Caco-2 (cell line): Measurements from ENCODE around the gene PM20D1. TPM values are rescaled to one million over a fixed set of nuclear protein-coding genes. Genes with fewer than 3 reads are reported as not detected.

Experiments used
- BruUV-seq: library from RNA; stranded (reverse); fragments of 400-500 nt; replicated peaks from 2 replicates; lab custom pipeline; 2021; lab: Mats Ljungman, UMichigan
- CTCF ChIA-PET: fragments of 300-600 bp; sonication (Branson Sonifier 250); formaldehyde crosslinking; loops from one replicate; lab custom pipeline; 2022; ENCODE audit warnings: antibody characterized with exemption; lab: Charles Lee
- POLR2A ChIA-PET: fragments of 300-600 bp; sonication (Branson Sonifier 250); formaldehyde crosslinking; loops from one replicate; lab custom pipeline; 2022; ENCODE audit warnings: antibody characterized with exemption; lab: Charles Lee
- DNase-seq, 2 experiments: peaks; one replicate each; pipeline versions ENCODE4 v3.0.0 to v3.0.0-alpha.2; 2020 to 2022
- H3K27me3 ChIP-seq: replicated peaks from 2 replicates; pipeline ENCODE4 v1.6.0; 2011; ENCODE audit warnings: low read length; ENCODE audit not compliant: control insufficient read depth, insufficient read depth
- H3K36me3 ChIP-seq: 2 replicates; pipeline ENCODE4 v1.5.1; 2011; ENCODE audit warnings: low read length; ENCODE audit not compliant: control insufficient read depth, insufficient read depth
- H3K4me1 ChIP-seq: fragments of 250-450 bp; sonication (Bioruptor Pico); 2 replicates; pipeline ENCODE4 v1.5.1; 2020; ENCODE audit warnings: mild to moderate bottlenecking
- H3K4me3 ChIP-seq: 2 replicates; pipeline ENCODE4 v1.5.1; 2011; ENCODE audit warnings: low read depth, mild to moderate bottlenecking, control low read depth, low read length
- H3K9me3 ChIP-seq: fragments of 250-450 bp; sonication (Bioruptor Pico); 2 replicates; pipeline ENCODE4 v1.5.1; 2020; ENCODE audit warnings: mild to moderate bottlenecking, moderate library complexity
- H3K27ac Mint-ChIP-seq: one replicate; pipeline ENCODE4 v1.8.0; 2022; ENCODE audit warnings: mixed read lengths; ENCODE audit not compliant: unreplicated experiment
- H3K27me3 Mint-ChIP-seq: one replicate; pipeline ENCODE4 v1.8.0; 2022; ENCODE audit warnings: mixed read lengths; ENCODE audit not compliant: insufficient read depth, unreplicated experiment
- H3K36me3 Mint-ChIP-seq: one replicate; pipeline ENCODE4 v1.8.0; 2022; ENCODE audit warnings: mild to moderate bottlenecking, mixed read lengths; ENCODE audit not compliant: insufficient read depth, unreplicated experiment
- H3K4me1 Mint-ChIP-seq: one replicate; pipeline ENCODE4 v1.8.0; 2022; ENCODE audit warnings: low read depth, mixed read lengths; ENCODE audit not compliant: unreplicated experiment
- H3K4me3 Mint-ChIP-seq: one replicate; pipeline ENCODE4 v1.8.0; 2022; ENCODE audit warnings: mild to moderate bottlenecking, moderate library complexity, mixed read lengths; ENCODE audit not compliant: unreplicated experiment
- H3K9me3 Mint-ChIP-seq: one replicate; pipeline ENCODE4 v1.8.0; 2022; ENCODE audit warnings: mixed read lengths; ENCODE audit not compliant: unreplicated experiment
- intact Hi-C: fragments of 100-400 bp; cut with micrococcal nuclease; formaldehyde crosslinking; loops from one replicate; pipeline ENCODE4 v1.10.0; 2022; ENCODE audit not compliant: unreplicated experiment
- total RNA-seq: library from RNA; stranded (reverse); gene quantifications from 2 replicates; pipeline ENCODE4 v1.2.3, GENCODE V29; 2022
- TF ChIP-seq, protein P1 (sequence below), 2 experiments: fragments of 200-600 bp in 1 of 2; IDR thresholded peaks; 1 replicate in 1 of 2; 2 replicates in 1 of 2; pipeline versions ENCODE4 v1.5.1 to v1.8.0; 2011 to 2022; ENCODE audit warnings: antibody characterized with exemption in 1 of 2, control low read depth in 1 of 2, inconsistent platforms in 1 of 2, low read depth in 1 of 2, low read length in 1 of 2, mild to moderate bottlenecking in 1 of 2, moderate library complexity in 1 of 2; ENCODE audit not compliant: insufficient read depth in 1 of 2, severe bottlenecking in 1 of 2, unreplicated experiment in 1 of 2

The PM20D1 gene
- total RNA-seq, 1 experiment from 2014 or later: not detected

DNA sequence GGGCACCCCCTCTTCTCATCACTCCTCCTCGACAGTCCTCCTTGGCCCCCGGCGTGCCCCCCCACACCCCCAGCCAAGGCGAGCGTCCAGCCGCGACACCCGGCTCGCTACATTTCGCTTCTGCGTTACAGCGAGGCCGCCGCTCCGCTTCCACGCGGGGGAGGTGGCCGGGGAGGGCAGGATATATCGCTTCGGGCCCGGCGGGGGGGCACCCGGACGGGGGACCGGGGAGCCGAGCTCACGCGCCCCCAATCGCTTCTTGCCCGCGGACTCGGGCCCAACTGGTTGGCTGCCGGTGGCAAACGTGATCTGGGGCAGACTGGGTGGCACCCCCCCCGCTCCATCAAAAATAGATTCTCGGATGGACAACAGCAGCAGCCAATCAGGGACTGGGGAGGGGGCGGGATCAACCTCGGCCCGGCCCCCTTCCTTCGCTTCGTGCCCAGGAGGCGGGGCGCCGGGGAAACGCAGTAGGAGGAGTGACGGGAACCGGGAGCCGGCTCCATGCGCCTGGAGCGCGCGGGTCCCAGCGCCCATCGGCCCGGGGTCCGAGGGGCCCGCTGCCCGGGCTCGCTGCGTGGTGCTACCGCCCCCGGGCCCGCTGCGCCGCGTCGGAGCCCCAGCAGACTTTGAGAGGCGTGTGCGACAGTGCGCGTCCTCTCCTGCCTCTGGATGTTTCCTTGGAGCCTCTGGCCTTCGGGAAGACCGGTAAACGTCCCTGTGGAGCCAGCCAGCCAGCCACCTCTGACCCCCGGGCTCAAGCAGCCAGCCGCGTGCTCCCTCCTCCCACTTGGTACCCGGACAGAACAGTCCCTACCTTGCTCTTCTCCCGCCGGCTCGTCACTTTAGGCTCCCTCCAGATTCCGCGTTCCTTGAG, 36.8 kb downstream of the PM20D1 start, which contains the start of gene SLC41A1:
Gene SLC41A1, minus strand, starts transcription at position 321 of the 877 bp plus-strand sequence. CDS start 2,757 bp downstream, outside the sequence.
- TF ChIP-seq, protein P1, sequence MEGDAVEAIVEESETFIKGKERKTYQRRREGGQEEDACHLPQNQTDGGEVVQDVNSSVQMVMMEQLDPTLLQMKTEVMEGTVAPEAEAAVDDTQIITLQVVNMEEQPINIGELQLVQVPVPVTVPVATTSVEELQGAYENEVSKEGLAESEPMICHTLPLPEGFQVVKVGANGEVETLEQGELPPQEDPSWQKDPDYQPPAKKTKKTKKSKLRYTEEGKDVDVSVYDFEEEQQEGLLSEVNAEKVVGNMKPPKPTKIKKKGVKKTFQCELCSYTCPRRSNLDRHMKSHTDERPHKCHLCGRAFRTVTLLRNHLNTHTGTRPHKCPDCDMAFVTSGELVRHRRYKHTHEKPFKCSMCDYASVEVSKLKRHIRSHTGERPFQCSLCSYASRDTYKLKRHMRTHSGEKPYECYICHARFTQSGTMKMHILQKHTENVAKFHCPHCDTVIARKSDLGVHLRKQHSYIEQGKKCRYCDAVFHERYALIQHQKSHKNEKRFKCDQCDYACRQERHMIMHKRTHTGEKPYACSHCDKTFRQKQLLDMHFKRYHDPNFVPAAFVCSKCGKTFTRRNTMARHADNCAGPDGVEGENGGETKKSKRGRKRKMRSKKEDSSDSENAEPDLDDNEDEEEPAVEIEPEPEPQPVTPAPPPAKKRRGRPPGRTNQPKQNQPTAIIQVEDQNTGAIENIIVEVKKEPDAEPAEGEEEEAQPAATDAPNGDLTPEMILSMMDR (IDR thresholded peaks at IDR 0.05; ENCODE audit: insufficient read depth in 1 of 2, low read depth in 1 of 2, low read length in 1 of 2, severe bottlenecking in 1 of 2, unreplicated experiment in 1 of 2): no peak
- no TSS peak for BruUV-seq
- Histone ChIP-seq H3K36me3 (no peaks in the 10 kb centered on the region), H3K4me1 (peaks cover 5% of the 10 kb centered on the region; the same call in 1 of the 2 replicates), H3K27me3 (no peaks in the 10 kb centered on the region), H3K9me3 (no peaks in the 10 kb centered on the region), H3K4me3 (peak within 1 kb of the TSS; percentile 81)
- peak within 1 kb of the TSS; percentile 76 for H3K27ac Mint-ChIP-seq
- H3K4me1 Mint-ChIP-seq: peaks cover 15% of the 10 kb centered on the region
- peak; percentile 87 to 89 for DNase-seq
- H3K27me3 Mint-ChIP-seq: no peaks in the 10 kb centered on the region
- intact Hi-C loops: loop anchor here (5.0 kb wide), 1 partner anchor 94 kb away; no protein-coding TSS in a partner anchor
- H3K4me3 Mint-ChIP-seq: peak within 1 kb of the TSS; percentile 95
- H3K9me3 Mint-ChIP-seq: no peaks in the 10 kb centered on the region
- ChIA-PET CTCF (interaction anchor here (0.7 kb wide), 1 partner anchor 106 kb away, joined by 3 read pairs; no protein-coding TSS in a partner anchor), POLR2A (interaction anchor here (0.6 kb wide), 1 partner anchor 64 kb away, joined by 3 read pairs; no protein-coding TSS in a partner anchor)
- peaks cover 9% of the 10 kb centered on the region for H3K36me3 Mint-ChIP-seq

DNA sequence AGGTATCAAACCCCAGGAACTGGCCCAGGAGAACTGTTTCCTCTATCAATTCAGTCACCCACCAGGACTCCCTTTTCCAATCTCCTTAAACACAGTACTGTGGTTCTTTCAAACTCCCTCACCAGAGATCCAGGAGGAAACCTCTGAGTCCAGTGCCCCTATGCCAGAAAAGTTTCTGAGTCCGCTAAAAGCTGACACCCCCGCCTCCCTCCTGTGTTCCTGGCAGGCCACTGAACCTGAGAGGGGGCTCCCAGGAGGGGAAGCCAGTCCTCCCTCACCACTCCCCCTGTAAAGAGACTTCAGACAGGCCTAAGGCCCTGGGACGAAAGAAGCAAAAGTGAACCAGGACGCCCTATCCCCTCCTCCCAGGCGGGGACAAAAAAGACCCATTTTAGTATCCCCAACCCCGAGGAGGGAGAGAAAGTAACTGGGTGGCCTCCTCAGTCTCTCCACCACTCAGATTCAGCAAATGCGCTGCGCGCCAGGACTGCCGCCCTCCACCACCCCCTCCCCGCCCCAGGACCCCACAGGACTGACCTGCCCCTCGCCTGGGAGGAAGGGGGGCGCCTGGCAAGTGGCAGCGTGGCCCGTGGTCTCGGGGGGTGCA, 37.6 kb downstream of the PM20D1 start:
- Mint-ChIP-seq H3K4me1 (peaks cover 15% of the 10 kb centered on the region), H3K27ac (no peak overlapping the region), H3K36me3 (peaks cover 9% of the 10 kb centered on the region), H3K27me3 (no peaks in the 10 kb centered on the region), H3K9me3 (no peaks in the 10 kb centered on the region), H3K4me3 (peak overlapping the region; percentile 95)
- Histone ChIP-seq H3K36me3 (no peaks in the 10 kb centered on the region), H3K4me3 (peak overlapping the region; percentile 81), H3K9me3 (no peaks in the 10 kb centered on the region), H3K27me3 (no peaks in the 10 kb centered on the region), H3K4me1 (peaks cover 5% of the 10 kb centered on the region; the same call in 1 of the 2 replicates)
- POLR2A ChIA-PET: interaction anchor here (0.6 kb wide), 1 partner anchor 63 kb away, joined by 3 read pairs; no protein-coding TSS in a partner anchor
- peak in 1 of 2 experiments; percentile 12 for DNase-seq
- intact Hi-C loops: loop anchor here (5.0 kb wide), 1 partner anchor 95 kb away; no protein-coding TSS in a partner anchor
- TF ChIP-seq, protein P1 (IDR thresholded peaks at IDR 0.05; ENCODE audit: insufficient read depth in 1 of 2, low read depth in 1 of 2, low read length in 1 of 2, severe bottlenecking in 1 of 2, unreplicated experiment in 1 of 2): no peak
- BruUV-seq: no TSS peak
- CTCF ChIA-PET: interaction anchor here (0.7 to 2.5 kb wide), 2 partner anchors 106 to 165 kb away, joined by 3 to 13 read pairs; no protein-coding TSS in a partner anchor

DNA sequence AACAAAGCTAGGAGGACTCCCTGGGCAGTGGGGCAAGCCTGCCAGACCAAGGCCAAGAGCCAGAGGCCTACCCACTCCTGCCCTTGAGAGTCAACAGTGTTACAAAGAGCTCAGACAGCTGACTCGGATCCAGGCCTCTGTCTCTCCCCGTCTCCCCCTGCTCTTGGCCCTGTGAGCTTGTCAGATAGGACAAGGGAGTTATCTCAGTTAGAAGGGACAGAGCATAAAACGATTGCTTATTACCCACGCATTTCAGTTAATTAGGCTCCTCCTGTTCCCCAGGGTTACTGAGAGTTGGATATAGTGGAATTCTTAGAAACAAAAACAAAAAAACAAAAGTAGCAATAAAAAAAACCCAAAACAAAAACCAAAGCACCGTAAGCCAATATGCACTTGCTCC, 38.3 kb downstream of the PM20D1 start:
- Histone ChIP-seq H3K9me3 (no peaks in the 10 kb centered on the region), H3K27me3 (no peaks in the 10 kb centered on the region), H3K36me3 (no peaks in the 10 kb centered on the region), H3K4me1 (peaks cover 5% of the 10 kb centered on the region; the same call in 1 of the 2 replicates), H3K4me3 (no peak overlapping the region)
- ChIA-PET POLR2A (no interaction called here), CTCF (interaction anchor here (1.5 to 2.5 kb wide), 2 partner anchors 166 to 173 kb away, joined by 3 to 13 read pairs; no protein-coding TSS in a partner anchor)
- TF ChIP-seq, protein P1 (IDR thresholded peaks at IDR 0.05; ENCODE audit: insufficient read depth in 1 of 2, low read depth in 1 of 2, low read length in 1 of 2, severe bottlenecking in 1 of 2, unreplicated experiment in 1 of 2): no peak
- intact Hi-C loops: loop anchor here (5.0 kb wide), 1 partner anchor 96 kb away; no protein-coding TSS in a partner anchor
- BruUV-seq: no TSS peak
- H3K4me1 Mint-ChIP-seq: peaks cover 15% of the 10 kb centered on the region
- H3K36me3 Mint-ChIP-seq: peaks cover 9% of the 10 kb centered on the region
- DNase-seq: no peak
- H3K27ac Mint-ChIP-seq: no peak overlapping the region
- H3K9me3 Mint-ChIP-seq: no peaks in the 10 kb centered on the region
- peak overlapping the region; percentile 95 for H3K4me3 Mint-ChIP-seq
- no peaks in the 10 kb centered on the region for H3K27me3 Mint-ChIP-seq
